PC-9 (cell line): ENCODE data around the gene SALL2.

Experiments
- CTCF ChIP-seq: fragments of 200-600 bp; sonication (generic); conservative IDR thresholded peaks from 2 replicates; pipeline ENCODE4 v1.6.1; 2017; ENCODE audit warnings: mixed run types, antibody characterized with exemption, mild to moderate bottlenecking, moderate library complexity
- EZH2 ChIP-seq: fragments of 200-600 bp; sonication (generic); IDR thresholded peaks from 2 replicates; pipeline ENCODE4 v1.8.0; 2017; ENCODE audit warnings: antibody characterized with exemption, low read depth

DNA sequence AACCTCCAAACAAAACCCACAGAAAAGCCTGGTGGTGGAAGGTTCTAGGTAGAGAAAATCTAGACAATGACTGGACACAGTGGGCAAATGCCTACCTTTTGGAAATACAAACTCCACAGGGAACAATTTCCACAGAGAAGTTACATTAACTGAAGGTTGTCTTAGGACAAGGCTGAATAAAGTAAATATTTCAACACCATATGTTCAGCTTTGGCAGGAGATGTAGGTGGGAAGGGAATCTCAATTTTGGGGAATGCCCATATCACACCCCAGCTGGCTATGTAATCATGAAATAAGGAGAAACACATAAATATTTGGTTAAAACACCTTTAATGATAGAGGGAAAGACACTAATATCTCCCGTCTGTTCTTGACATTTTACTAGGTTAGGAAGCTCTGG lies 5.4 kb downstream of the SALL2 start:
- no peak for TF ChIP-seq CTCF
- no peak for TF ChIP-seq EZH2
